ENCODE data around the gene MYBPHL.

The MYBPHL gene

DNA sequence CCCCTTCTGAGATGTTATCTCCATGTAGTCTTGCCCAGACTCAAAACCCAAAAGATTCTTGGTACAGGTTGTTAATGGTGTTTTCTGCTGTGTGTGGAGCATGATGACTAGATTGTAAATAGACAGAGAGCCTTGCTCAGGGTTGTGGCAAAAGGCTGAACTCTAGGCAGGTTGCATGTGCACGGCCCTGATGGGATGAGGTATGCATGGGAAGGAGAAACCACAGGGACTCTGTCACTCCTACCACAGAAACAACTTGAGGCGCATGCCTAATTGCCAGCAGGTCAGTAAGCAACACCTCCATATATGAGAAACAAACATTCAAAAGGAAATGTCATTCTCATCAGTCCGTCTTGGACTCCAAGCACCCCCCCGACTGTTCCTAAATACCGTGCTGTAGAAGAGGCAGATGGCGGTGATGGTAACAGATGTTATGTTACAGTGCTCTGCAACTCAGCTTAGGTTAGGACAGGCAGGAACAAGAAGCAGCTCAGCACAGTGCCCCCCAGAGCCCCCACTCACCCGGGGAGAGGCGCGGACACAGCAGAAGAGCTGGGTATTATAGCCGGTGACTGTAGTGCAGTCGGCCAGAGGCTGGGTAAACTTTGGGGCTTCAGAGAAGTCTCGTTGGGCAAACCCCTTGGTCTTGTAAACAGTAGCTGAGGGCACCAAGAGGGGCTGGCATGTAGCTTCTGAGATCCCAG, 10.9 kb downstream of the MYBPHL start:
- ATAC-seq: no peak
- TF ChIP-seq ARNTL (CRISPR knock-in tag; IDR thresholded peaks at IDR 0.05; ENCODE audit: borderline replicate concordance, low read depth) (no peak), ZFP3 (CRISPR knock-in tag; IDR thresholded peaks at IDR 0.05) (no peak), BACH2 (CRISPR knock-in tag; IDR thresholded peaks at IDR 0.05; ENCODE audit: borderline replicate concordance) (no peak), ZNF565 (CRISPR knock-in tag; conservative IDR thresholded peaks at IDR 0.05; ENCODE audit: low read depth) (no peak), TCF4 (CRISPR knock-in tag; IDR thresholded peaks at IDR 0.05; ENCODE audit: borderline replicate concordance) (no peak), ISL1 (CRISPR knock-in tag; IDR thresholded peaks at IDR 0.05) (no peak)
- TF ChIP-seq, protein P1, sequence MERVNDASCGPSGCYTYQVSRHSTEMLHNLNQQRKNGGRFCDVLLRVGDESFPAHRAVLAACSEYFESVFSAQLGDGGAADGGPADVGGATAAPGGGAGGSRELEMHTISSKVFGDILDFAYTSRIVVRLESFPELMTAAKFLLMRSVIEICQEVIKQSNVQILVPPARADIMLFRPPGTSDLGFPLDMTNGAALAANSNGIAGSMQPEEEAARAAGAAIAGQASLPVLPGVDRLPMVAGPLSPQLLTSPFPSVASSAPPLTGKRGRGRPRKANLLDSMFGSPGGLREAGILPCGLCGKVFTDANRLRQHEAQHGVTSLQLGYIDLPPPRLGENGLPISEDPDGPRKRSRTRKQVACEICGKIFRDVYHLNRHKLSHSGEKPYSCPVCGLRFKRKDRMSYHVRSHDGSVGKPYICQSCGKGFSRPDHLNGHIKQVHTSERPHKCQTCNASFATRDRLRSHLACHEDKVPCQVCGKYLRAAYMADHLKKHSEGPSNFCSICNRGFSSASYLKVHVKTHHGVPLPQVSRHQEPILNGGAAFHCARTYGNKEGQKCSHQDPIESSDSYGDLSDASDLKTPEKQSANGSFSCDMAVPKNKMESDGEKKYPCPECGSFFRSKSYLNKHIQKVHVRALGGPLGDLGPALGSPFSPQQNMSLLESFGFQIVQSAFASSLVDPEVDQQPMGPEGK (CRISPR knock-in tag; IDR thresholded peaks at IDR 0.05; ENCODE audit: borderline replicate concordance): no peak
- TF ChIP-seq, protein P2, sequence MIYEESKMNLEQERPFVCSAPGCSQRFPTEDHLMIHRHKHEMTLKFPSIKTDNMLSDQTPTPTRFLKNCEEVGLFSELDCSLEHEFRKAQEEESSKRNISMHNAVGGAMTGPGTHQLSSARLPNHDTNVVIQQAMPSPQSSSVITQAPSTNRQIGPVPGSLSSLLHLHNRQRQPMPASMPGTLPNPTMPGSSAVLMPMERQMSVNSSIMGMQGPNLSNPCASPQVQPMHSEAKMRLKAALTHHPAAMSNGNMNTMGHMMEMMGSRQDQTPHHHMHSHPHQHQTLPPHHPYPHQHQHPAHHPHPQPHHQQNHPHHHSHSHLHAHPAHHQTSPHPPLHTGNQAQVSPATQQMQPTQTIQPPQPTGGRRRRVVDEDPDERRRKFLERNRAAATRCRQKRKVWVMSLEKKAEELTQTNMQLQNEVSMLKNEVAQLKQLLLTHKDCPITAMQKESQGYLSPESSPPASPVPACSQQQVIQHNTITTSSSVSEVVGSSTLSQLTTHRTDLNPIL (CRISPR knock-in tag; IDR thresholded peaks at IDR 0.05; ENCODE audit: low read depth): no peak

DNA sequence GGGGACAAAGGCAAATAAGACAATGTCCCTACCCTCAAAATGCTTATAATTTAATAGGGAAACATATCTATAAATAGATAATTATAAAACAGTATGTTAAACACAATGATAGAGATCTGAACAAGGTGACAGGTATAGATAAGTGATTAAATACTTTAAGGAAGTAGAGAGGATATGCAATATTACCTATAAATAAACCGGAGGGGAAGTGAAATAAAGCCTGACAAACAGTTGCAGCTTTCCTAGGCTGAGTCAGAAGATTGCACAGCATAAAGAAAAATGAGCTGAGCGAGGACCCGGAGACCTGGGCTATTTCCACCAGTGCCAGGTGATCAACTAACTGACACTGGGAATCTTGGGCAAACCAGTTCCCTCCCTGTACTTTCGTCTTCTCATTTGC, 12.3 kb downstream of the MYBPHL start:
- ATAC-seq: no peak
- TF ChIP-seq GLIS3 (CRISPR knock-in tag; IDR thresholded peaks at IDR 0.05) (no peak), ZNF565 (CRISPR knock-in tag; conservative IDR thresholded peaks at IDR 0.05; ENCODE audit: low read depth) (no peak), TOX (CRISPR knock-in tag; IDR thresholded peaks at IDR 0.05; ENCODE audit: borderline replicate concordance) (no peak), ZFP30 (CRISPR knock-in tag; IDR thresholded peaks at IDR 0.05) (no peak), PPARA (CRISPR knock-in tag; IDR thresholded peaks at IDR 0.05; ENCODE audit: borderline replicate concordance) (no peak), BACH2 (CRISPR knock-in tag; IDR thresholded peaks at IDR 0.05; ENCODE audit: borderline replicate concordance) (no peak), SNAI2 (CRISPR knock-in tag; IDR thresholded peaks at IDR 0.05) (no peak), RARB (CRISPR knock-in tag; IDR thresholded peaks at IDR 0.05) (no peak), ZNF70 (CRISPR knock-in tag; IDR thresholded peaks at IDR 0.05) (no peak), ZNF8 (CRISPR knock-in tag; IDR thresholded peaks at IDR 0.05) (no peak), TSHZ2 (CRISPR knock-in tag; IDR thresholded peaks at IDR 0.05) (no peak), ZC3H10 (CRISPR knock-in tag; IDR thresholded peaks at IDR 0.05) (no peak)
- TF ChIP-seq, protein P2 (CRISPR knock-in tag; IDR thresholded peaks at IDR 0.05; ENCODE audit: low read depth): no peak

DNA sequence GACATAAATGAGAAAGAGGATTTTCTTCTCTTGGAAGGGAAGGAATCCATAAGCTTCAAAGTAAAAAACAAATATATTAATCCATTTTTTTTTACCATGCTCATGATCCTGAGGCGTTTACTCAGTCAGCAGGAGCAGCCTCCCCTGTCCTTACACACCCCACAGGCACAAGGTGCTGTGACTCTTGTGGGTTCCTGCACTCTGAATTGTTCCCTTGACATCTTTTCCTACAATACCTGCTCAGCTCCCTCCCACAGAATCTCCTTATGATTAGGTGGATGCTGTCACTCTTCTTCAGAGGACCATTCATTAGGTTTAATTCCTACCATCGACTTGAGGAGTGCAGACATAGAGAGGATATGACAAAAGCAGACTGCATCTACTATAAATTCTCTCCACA, 13.8 kb downstream of the MYBPHL start:
- ATAC-seq: no peak
- TF ChIP-seq ZC3H10 (CRISPR knock-in tag; IDR thresholded peaks at IDR 0.05) (no peak), ZFP30 (CRISPR knock-in tag; IDR thresholded peaks at IDR 0.05) (no peak), GLIS3 (CRISPR knock-in tag; IDR thresholded peaks at IDR 0.05) (no peak), ISL1 (CRISPR knock-in tag; IDR thresholded peaks at IDR 0.05) (no peak), BACH2 (CRISPR knock-in tag; IDR thresholded peaks at IDR 0.05; ENCODE audit: borderline replicate concordance) (no peak), OSR1 (CRISPR knock-in tag; IDR thresholded peaks at IDR 0.05) (no peak), ESRRG (CRISPR knock-in tag; IDR thresholded peaks at IDR 0.05) (no peak), TSHZ2 (CRISPR knock-in tag; IDR thresholded peaks at IDR 0.05) (no peak), ZNF70 (CRISPR knock-in tag; IDR thresholded peaks at IDR 0.05) (no peak)
- TF ChIP-seq, protein P2 (CRISPR knock-in tag; IDR thresholded peaks at IDR 0.05; ENCODE audit: low read depth): no peak
- TF ChIP-seq, protein P3, sequence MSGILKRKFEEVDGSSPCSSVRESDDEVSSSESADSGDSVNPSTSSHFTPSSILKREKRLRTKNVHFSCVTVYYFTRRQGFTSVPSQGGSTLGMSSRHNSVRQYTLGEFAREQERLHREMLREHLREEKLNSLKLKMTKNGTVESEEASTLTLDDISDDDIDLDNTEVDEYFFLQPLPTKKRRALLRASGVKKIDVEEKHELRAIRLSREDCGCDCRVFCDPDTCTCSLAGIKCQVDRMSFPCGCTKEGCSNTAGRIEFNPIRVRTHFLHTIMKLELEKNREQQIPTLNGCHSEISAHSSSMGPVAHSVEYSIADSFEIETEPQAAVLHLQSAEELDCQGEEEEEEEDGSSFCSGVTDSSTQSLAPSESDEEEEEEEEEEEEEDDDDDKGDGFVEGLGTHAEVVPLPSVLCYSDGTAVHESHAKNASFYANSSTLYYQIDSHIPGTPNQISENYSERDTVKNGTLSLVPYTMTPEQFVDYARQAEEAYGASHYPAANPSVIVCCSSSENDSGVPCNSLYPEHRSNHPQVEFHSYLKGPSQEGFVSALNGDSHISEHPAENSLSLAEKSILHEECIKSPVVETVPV (CRISPR knock-in tag; IDR thresholded peaks at IDR 0.05): no peak
- TF ChIP-seq, protein P4, sequence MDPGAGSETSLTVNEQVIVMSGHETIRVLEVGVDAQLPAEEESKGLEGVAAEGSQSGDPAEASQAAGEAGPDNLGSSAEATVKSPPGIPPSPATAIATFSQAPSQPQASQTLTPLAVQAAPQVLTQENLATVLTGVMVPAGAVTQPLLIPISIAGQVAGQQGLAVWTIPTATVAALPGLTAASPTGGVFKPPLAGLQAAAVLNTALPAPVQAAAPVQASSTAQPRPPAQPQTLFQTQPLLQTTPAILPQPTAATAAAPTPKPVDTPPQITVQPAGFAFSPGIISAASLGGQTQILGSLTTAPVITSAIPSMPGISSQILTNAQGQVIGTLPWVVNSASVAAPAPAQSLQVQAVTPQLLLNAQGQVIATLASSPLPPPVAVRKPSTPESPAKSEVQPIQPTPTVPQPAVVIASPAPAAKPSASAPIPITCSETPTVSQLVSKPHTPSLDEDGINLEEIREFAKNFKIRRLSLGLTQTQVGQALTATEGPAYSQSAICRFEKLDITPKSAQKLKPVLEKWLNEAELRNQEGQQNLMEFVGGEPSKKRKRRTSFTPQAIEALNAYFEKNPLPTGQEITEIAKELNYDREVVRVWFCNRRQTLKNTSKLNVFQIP (CRISPR knock-in tag; IDR thresholded peaks at IDR 0.05; ENCODE audit: borderline replicate concordance, low read depth): no peak
